ENCODE data around the gene SMCO4.
A peak's percentile ranks its signal among the peaks of the same experiment; 100 is the strongest.
"Not testable (repeated sequence)": the region's sequence is repeated elsewhere in the genome, so short reads cannot be mapped to it uniquely, and the experiment has no call there.

The SMCO4 gene

DNA sequence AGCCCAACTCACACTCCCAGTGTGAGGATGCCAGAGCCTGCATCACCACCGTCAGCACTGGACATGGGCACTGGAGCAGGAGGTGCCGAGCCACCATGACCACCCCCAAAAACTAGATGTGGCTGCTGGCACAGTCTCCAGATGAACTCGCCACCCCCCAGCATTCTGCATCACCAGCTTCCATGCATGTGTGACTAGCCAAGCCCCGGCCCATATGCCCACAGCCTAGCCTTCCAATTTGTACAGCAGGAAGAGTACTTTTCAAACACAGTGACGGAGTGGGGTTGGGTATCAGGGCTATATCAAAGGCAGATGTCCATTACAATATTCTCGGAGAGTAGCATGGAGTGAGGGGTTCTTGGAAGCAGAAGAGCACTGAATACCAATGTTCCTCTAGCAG lies 62.9 kb downstream of the SMCO4 start:
- no peak overlapping the region for H3K4me3 Mint-ChIP-seq
- peaks cover 35% of the 10 kb centered on the region for H3K36me3 Mint-ChIP-seq (ENCODE audit: low read depth)
- H3K9me3 Mint-ChIP-seq: no peaks in the 10 kb centered on the region
- no peaks in the 10 kb centered on the region for H3K27me3 Mint-ChIP-seq
- H3K4me1 Mint-ChIP-seq (ENCODE audit: low read depth): peaks cover 15% of the 10 kb centered on the region
- intact Hi-C loops (cut with micrococcal nuclease): loop anchor here (5.0 kb wide), 1 partner anchor 62 kb away; the partner anchor contains the start of gene SMCO4
- no peak overlapping the region for H3K27ac Mint-ChIP-seq

DNA sequence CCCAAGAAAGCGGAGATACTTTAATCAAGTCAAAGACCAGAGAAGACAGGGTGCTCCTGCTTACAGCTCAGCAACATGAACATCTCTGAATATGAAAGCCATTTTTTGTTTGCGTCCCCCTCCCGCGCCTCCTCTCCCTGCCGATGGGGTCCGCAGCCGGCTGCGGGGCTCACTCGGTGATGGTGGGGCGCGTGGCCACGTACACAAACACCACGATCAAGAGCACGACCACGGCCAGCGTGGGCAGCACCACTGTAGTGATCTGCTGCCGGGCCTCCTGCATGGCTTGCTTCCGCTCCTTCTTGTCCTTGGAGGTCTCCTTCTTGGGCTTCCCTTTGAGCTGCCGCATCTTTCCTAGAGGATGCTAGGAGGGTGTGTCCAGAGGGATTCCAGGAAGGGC lies 64.3 kb downstream of the SMCO4 start:
- Mint-ChIP-seq H3K4me3 (no peak overlapping the region), H3K4me1 (ENCODE audit: low read depth) (peaks cover 15% of the 10 kb centered on the region), H3K36me3 (ENCODE audit: low read depth) (peaks cover 35% of the 10 kb centered on the region), H3K9me3 (no peaks in the 10 kb centered on the region), H3K27ac (peak overlapping the region; percentile 42), H3K27me3 (no peaks in the 10 kb centered on the region)
- intact Hi-C loops (cut with micrococcal nuclease): no loop called here

GRCh38 chr11:93477684-93478234 lies 65.4 kb downstream of the SMCO4 start:
- Mint-ChIP-seq H3K4me1 (ENCODE audit: low read depth) (peaks cover 15% of the 10 kb centered on the region), H3K4me3 (no peak overlapping the region), H3K36me3 (ENCODE audit: low read depth) (peaks cover 35% of the 10 kb centered on the region), H3K9me3 (no peaks in the 10 kb centered on the region), H3K27me3 (no peaks in the 10 kb centered on the region), H3K27ac (no peak overlapping the region)
- intact Hi-C loops (cut with micrococcal nuclease): no loop called here

GRCh38 chr11:93476796-93477195 lies 66.4 kb downstream of the SMCO4 start:
- H3K4me3 Mint-ChIP-seq: no peak overlapping the region
- no peak overlapping the region for H3K27ac Mint-ChIP-seq
- no peaks in the 10 kb centered on the region for H3K27me3 Mint-ChIP-seq
- peaks cover 9% of the 10 kb centered on the region for H3K4me1 Mint-ChIP-seq (ENCODE audit: low read depth)
- intact Hi-C loops (cut with micrococcal nuclease): no loop called here
- peaks cover 35% of the 10 kb centered on the region for H3K36me3 Mint-ChIP-seq (ENCODE audit: low read depth)
- no peaks in the 10 kb centered on the region for H3K9me3 Mint-ChIP-seq

DNA sequence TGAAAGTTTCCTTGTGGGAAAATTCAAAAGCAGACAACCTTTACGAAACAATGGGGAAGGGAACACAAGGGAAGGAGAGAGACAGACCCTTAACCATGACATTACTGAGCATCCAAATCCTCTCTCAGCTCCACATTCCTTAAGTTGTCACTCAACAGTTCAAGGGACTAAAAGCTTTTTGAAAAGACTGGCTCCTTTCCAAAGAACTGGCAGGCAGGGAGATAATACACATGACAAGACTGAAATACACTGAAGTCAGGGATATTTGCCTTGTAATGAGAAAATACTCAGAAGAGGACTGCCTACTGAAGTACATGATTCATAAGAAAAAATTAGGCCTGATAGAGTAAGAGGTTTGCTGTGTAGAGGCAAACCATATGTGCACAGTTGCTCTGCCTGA lies 69.1 kb downstream of the SMCO4 start:
- Mint-ChIP-seq H3K4me1 (ENCODE audit: low read depth) (no peaks in the 10 kb centered on the region), H3K27me3 (no peaks in the 10 kb centered on the region), H3K36me3 (ENCODE audit: low read depth) (peaks cover 28% of the 10 kb centered on the region), H3K4me3 (no peak overlapping the region), H3K9me3 (no peaks in the 10 kb centered on the region), H3K27ac (no peak overlapping the region)
- intact Hi-C loops (cut with micrococcal nuclease): no loop called here

GRCh38 chr11:93468290-93468689 lies 74.9 kb downstream of the SMCO4 start:
- Mint-ChIP-seq H3K4me1 (ENCODE audit: low read depth) (no peaks in the 10 kb centered on the region), H3K27me3 (no peaks in the 10 kb centered on the region), H3K9me3 (no peaks in the 10 kb centered on the region), H3K4me3 (no peak overlapping the region), H3K27ac (no peak overlapping the region), H3K36me3 (ENCODE audit: low read depth) (no peaks in the 10 kb centered on the region)
- intact Hi-C loops (cut with micrococcal nuclease): no loop called here

DNA sequence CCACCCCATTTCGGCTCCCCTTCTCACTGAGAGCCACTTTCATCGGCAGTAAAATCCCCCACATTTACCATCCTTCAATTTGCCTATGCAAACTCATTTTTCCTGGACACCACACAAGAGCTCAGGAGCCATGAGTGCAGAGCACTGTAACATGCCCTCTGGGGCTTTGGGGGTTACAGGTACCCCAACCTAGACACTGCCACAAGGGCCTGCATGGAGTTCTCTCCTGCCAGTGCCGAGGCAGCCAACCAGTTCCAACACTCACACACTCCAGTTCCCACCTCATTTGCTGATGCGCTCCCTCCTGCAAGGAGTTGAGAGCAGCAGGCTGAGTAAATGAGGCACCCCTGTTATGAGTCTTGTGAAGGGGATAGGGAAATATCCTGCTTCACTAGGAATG lies 76.1 kb downstream of the SMCO4 start:
- Mint-ChIP-seq H3K36me3 (ENCODE audit: low read depth) (no peaks in the 10 kb centered on the region), H3K4me1 (ENCODE audit: low read depth) (no peaks in the 10 kb centered on the region), H3K9me3 (no peaks in the 10 kb centered on the region), H3K27me3 (no peaks in the 10 kb centered on the region), H3K27ac (no peak overlapping the region), H3K4me3 (no peak overlapping the region)
- intact Hi-C loops (cut with micrococcal nuclease): no loop called here

DNA sequence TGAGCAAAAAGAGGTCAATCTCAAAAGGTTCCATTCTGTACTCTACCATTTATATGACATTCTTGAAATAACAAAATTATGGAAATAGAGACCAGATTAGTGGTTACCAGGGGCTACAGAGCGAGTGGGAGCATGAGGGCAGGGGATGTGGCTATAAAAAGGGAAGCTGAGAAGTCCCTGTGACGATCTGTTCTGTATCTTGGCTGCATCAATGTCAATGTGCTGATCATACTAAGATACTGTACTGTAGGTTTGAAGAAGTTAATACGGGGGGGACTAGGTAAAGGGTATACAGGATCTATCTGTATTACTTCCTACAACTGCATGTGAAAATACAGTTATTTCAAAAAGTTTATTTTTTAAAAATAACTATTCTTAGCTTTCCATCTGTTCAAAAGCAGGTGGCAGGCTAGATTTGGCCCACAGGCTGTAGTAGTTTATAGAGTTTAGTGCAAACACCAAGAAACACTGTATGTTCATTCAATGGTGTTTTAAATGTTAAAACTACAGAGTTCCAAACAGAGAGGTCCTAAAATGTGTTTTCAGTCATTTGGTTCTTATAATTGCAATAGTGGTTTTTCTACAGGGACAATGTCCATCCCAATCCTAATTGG lies 78.2 kb downstream of the SMCO4 start:
- Mint-ChIP-seq H3K27ac (no peak overlapping the region), H3K4me1 (ENCODE audit: low read depth) (no peaks in the 10 kb centered on the region), H3K9me3 (no peaks in the 10 kb centered on the region), H3K4me3 (no peak overlapping the region), H3K27me3 (peaks cover 4% of the 10 kb centered on the region), H3K36me3 (ENCODE audit: low read depth) (no peaks in the 10 kb centered on the region)
- intact Hi-C loops (cut with micrococcal nuclease): no loop called here

- H3K27me3 Mint-ChIP-seq; H3K9me3 Mint-ChIP-seq; intact Hi-C loops (cut with micrococcal nuclease); H3K4me1 Mint-ChIP-seq (ENCODE audit: low read depth); H3K4me3 Mint-ChIP-seq; H3K27ac Mint-ChIP-seq; H3K36me3 Mint-ChIP-seq (ENCODE audit: low read depth): not testable (repeated sequence)
Measured at GRCh38 chr11:93463666-93464065, 79.5 kb downstream of the SMCO4 start.

DNA sequence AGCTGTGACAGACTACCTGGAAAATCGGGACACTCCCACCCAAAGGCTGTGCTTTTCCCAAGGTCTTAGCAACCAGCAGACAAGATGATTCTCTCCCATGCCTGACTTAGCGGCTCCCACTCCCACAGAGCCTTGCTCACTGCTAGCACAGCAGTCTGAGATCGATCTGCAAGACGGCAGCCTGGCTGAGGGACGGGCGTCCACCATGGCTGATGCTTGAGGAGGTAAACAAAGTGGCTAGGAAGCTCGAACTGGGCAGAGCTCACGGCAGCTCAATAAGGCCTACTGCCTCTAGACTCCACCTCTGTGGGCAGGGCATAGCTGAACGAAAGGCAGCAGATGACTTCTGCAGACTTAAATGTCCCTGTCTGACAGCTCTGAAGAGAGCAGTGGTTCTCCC lies 84.9 kb downstream of the SMCO4 start:
- Mint-ChIP-seq H3K27me3 (peaks cover 4% of the 10 kb centered on the region), H3K4me3 (no peak overlapping the region), H3K27ac (no peak overlapping the region), H3K4me1 (ENCODE audit: low read depth) (no peaks in the 10 kb centered on the region), H3K9me3 (no peaks in the 10 kb centered on the region), H3K36me3 (ENCODE audit: low read depth) (no peaks in the 10 kb centered on the region)
- intact Hi-C loops (cut with micrococcal nuclease): no loop called here

DNA sequence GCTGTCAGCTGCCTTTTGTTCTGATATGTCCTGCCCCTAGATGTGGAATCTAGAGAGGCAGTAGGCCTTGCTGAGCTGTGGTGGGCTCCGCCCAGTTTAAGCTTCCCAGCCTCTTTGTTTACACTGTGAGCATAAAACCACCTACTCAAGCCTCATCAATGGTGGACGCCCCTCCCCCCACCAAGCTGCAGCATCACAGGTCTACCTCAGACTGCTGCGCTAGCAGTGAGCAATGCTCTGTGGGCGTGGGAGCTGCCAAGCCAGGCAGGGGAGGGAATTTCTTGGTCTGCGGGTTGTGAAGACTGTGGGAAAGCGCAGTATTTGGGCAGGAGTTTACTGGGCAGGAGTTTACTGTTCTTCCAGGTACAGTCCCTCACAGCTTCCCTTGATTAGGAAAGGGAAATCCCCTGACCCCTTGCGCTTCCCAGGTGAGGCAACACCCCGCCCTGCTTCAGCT lies 98.5 kb downstream of the SMCO4 start:
- no peak overlapping the region for H3K4me3 Mint-ChIP-seq
- no peaks in the 10 kb centered on the region for H3K36me3 Mint-ChIP-seq (ENCODE audit: low read depth)
- H3K27me3 Mint-ChIP-seq: no peaks in the 10 kb centered on the region
- no peak overlapping the region for H3K27ac Mint-ChIP-seq
- peaks cover 12% of the 10 kb centered on the region for H3K9me3 Mint-ChIP-seq
- H3K4me1 Mint-ChIP-seq (ENCODE audit: low read depth): no peaks in the 10 kb centered on the region
- intact Hi-C loops (cut with micrococcal nuclease): no loop called here

- H3K4me1 Mint-ChIP-seq (ENCODE audit: low read depth); H3K4me3 Mint-ChIP-seq; H3K27me3 Mint-ChIP-seq; H3K36me3 Mint-ChIP-seq (ENCODE audit: low read depth); intact Hi-C loops (cut with micrococcal nuclease); H3K27ac Mint-ChIP-seq: not testable (repeated sequence)
- H3K9me3 Mint-ChIP-seq: peaks cover 12% of the 10 kb centered on the region
Measured at GRCh38 chr11:93443232-93443631, 100.0 kb downstream of the SMCO4 start.

DNA sequence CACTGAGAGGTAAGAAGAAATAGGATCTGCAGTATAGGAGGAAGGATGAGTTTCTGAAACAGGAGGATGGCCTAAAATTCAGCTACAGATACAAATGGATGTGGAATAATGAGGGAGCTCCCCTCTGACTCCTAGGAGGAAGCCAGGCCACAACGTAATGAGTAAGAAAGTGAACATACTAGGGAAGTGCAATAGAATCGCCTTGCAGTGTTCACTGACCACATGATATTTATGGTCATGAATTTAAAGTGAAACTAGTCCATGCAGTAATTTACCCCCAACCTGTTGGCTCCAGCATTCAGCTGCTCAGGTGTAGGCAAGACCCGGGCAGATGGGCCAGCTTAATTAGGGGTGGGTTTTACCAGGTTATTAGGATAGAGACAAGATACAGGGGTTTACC lies 110.9 kb downstream of the SMCO4 start:
- Mint-ChIP-seq H3K9me3 (no peaks in the 10 kb centered on the region), H3K36me3 (ENCODE audit: low read depth) (no peaks in the 10 kb centered on the region), H3K27me3 (no peaks in the 10 kb centered on the region), H3K4me1 (ENCODE audit: low read depth) (no peaks in the 10 kb centered on the region), H3K4me3 (no peak overlapping the region), H3K27ac (no peak overlapping the region)
- intact Hi-C loops (cut with micrococcal nuclease): no loop called here
